Measurements from ENCODE around the gene RASGEF1B. TPM values are rescaled to one million over a fixed set of nuclear protein-coding genes. Genes with fewer than 3 reads are reported as not detected.
A peak's percentile ranks its signal among the peaks of the same experiment; 100 is the strongest.

Gene RASGEF1B
- total and polyA plus RNA-seq, 7 experiments from 2014 or later, result 1.1 to 82.5 (median 11.4) TPM

GRCh38 chr4:81471298-81471587, 464 bp downstream of the RASGEF1B start:
- no peak for DNase-seq
- Histone ChIP-seq H3K9me3 (ENCODE audit: control insufficient read depth in 2 of 3, low read length in 3 of 3) (no peaks in the 10 kb centered on the region), H3K4me1 (ENCODE audit: control insufficient read depth in 2 of 2, insufficient read depth in 2 of 2, low read length in 2 of 2) (peaks cover 13 to 18% of the 10 kb centered on the region in 2 donors), H3K36me3 (ENCODE audit: control insufficient read depth in 2 of 3, insufficient read depth in 3 of 3, low read length in 3 of 3) (peaks cover 0 to 6% (median 0%) of the 10 kb centered on the region in 3 experiments), H3K27me3 (ENCODE audit: control insufficient read depth in 2 of 2, insufficient read depth in 2 of 2, low read length in 2 of 2) (no peaks in the 10 kb centered on the region), H3K27ac (ENCODE audit: low read depth, low read length) (peak overlapping the region; percentile 96), H3K4me3 (ENCODE audit: low read length) (peak overlapping the region; percentile 96)
- H3K4me3 Mint-ChIP-seq, result peak overlapping the region; percentile 91 to 97 (median 95)
- H3K4me1 Mint-ChIP-seq, result peaks cover 31 to 52% (median 40%) of the 10 kb centered on the region in 7 donors
- intact Hi-C loops (cut with micrococcal nuclease), result loop anchor here (1.0 to 10.0 kb wide), 13 partner anchors 34 to 1984 kb away; partner anchors contain the start of genes ENOPH1 (in 1 of the 2), HELQ (in 1 of the 2), HNRNPD (in 1 of the 2) and HNRNPDL (in 1 of the 2)
- H3K36me3 Mint-ChIP-seq, result peaks cover 0 to 5% (median 0%) of the 10 kb centered on the region in 5 donors
- CTCF ChIA-PET, result interaction anchor here (0.7 to 7.4 kb wide), 8 partner anchors 13 to 374 kb away, joined by 3 to 99 read pairs (median 4); no protein-coding TSS in a partner anchor
- no peaks in the 10 kb centered on the region for H3K9me3 Mint-ChIP-seq
- peak overlapping the region; percentile 86 to 99 (median 97) for H3K27ac Mint-ChIP-seq
- POLR2A ChIA-PET, result interaction anchor here (0.5 to 5.4 kb wide), 19 partner anchors 13 to 958 kb away, joined by 3 to 59 read pairs (median 4); partner anchors contain the start of gene HNRNPDL
- no peak for ATAC-seq
- peaks cover 0 to 10% (median 0%) of the 10 kb centered on the region in 5 donors for H3K27me3 Mint-ChIP-seq

- Histone ChIP-seq H3K27ac (ENCODE audit: low read depth, low read length) (peak overlapping the region; percentile 96), H3K4me1 (ENCODE audit: control insufficient read depth in 2 of 2, insufficient read depth in 2 of 2, low read length in 2 of 2) (peaks cover 13 to 18% of the 10 kb centered on the region in 2 donors), H3K27me3 (ENCODE audit: control insufficient read depth in 2 of 2, insufficient read depth in 2 of 2, low read length in 2 of 2) (no peaks in the 10 kb centered on the region), H3K36me3 (ENCODE audit: control insufficient read depth in 2 of 3, insufficient read depth in 3 of 3, low read length in 3 of 3) (peaks cover 0 to 6% (median 0%) of the 10 kb centered on the region in 3 experiments), H3K4me3 (ENCODE audit: low read length) (peak overlapping the region; percentile 96), H3K9me3 (ENCODE audit: control insufficient read depth in 2 of 3, low read length in 3 of 3) (no peaks in the 10 kb centered on the region)
- ATAC-seq (peak; percentile 5), DNase-seq (peak; percentile 38 to 66 (median 52))
- Mint-ChIP-seq H3K9me3 (no peaks in the 10 kb centered on the region), H3K27me3 (peaks cover 0 to 8% (median 0%) of the 10 kb centered on the region in 5 donors), H3K36me3 (peaks cover 0 to 3% (median 0%) of the 10 kb centered on the region in 5 donors), H3K4me1 (peaks cover 31 to 52% (median 43%) of the 10 kb centered on the region in 7 donors), H3K27ac (peak overlapping the region; percentile 86 to 99 (median 97)), H3K4me3 (peak overlapping the region; percentile 91 to 97 (median 95))
- ChIA-PET CTCF (interaction anchor here (0.6 to 7.4 kb wide), 8 partner anchors 20 to 374 kb away, joined by 3 to 99 read pairs (median 3); no protein-coding TSS in a partner anchor), POLR2A (interaction anchor here (0.5 to 5.4 kb wide), 13 partner anchors 20 to 959 kb away, joined by 3 to 59 read pairs (median 3); partner anchors contain the start of gene HNRNPDL)
- intact Hi-C loops (cut with micrococcal nuclease), result loop anchor here (1.0 to 10.0 kb wide), 13 partner anchors 35 to 1984 kb away; partner anchors contain the start of genes ENOPH1 (in 1 of the 2), HELQ (in 1 of the 2), HNRNPD (in 1 of the 2) and HNRNPDL (in 1 of the 2)
Observed at GRCh38 chr4:81470456-81471297, 1.0 kb downstream of the RASGEF1B start.

- Histone ChIP-seq H3K4me1 (ENCODE audit: control insufficient read depth in 2 of 2, insufficient read depth in 2 of 2, low read length in 2 of 2) (peaks cover 13 to 18% of the 10 kb centered on the region in 2 donors), H3K27me3 (ENCODE audit: control insufficient read depth in 2 of 2, insufficient read depth in 2 of 2, low read length in 2 of 2) (no peaks in the 10 kb centered on the region), H3K9me3 (ENCODE audit: control insufficient read depth in 2 of 3, low read length in 3 of 3) (no peaks in the 10 kb centered on the region), H3K4me3 (ENCODE audit: low read length) (peak overlapping the region; percentile 96), H3K36me3 (ENCODE audit: control insufficient read depth in 2 of 3, insufficient read depth in 3 of 3, low read length in 3 of 3) (peaks cover 0 to 6% (median 0%) of the 10 kb centered on the region in 3 experiments), H3K27ac (ENCODE audit: low read depth, low read length) (peak overlapping the region; percentile 96)
- Mint-ChIP-seq H3K36me3 (peaks cover 0 to 4% (median 2%) of the 10 kb centered on the region in 5 donors), H3K4me3 (peak overlapping the region; percentile 91 to 97 (median 95)), H3K27me3 (peaks cover 0 to 8% (median 0%) of the 10 kb centered on the region in 5 donors), H3K9me3 (no peaks in the 10 kb centered on the region), H3K4me1 (peaks cover 28 to 50% (median 43%) of the 10 kb centered on the region in 7 donors), H3K27ac (peak overlapping the region; percentile 86 to 99 (median 97))
- DNase-seq (no peak), ATAC-seq (no peak)
- intact Hi-C loops (cut with micrococcal nuclease), result loop anchor here (2.0 to 10.0 kb wide), 12 partner anchors 179 to 1985 kb away; partner anchors contain the start of genes HELQ (in 1 of the 2), HNRNPD (in 1 of the 2), MRPS18C (in 1 of the 2) and PLAC8 (in 1 of the 2)
- POLR2A ChIA-PET, result interaction anchor here (0.6 to 5.4 kb wide), 6 partner anchors 21 to 815 kb away, joined by 3 to 59 read pairs (median 8); no protein-coding TSS in a partner anchor
- CTCF ChIA-PET, result interaction anchor here (0.6 to 7.4 kb wide), 6 partner anchors 21 to 375 kb away, joined by 3 to 99 read pairs (median 12); no protein-coding TSS in a partner anchor
Observed at GRCh38 chr4:81469781-81470455, 1.8 kb downstream of the RASGEF1B start.

- POLR2A ChIA-PET, result interaction anchor here (1.5 kb wide), 1 partner anchor 22 kb away, joined by 3 read pairs; no protein-coding TSS in a partner anchor
- Mint-ChIP-seq H3K9me3 (no peaks in the 10 kb centered on the region), H3K36me3 (peaks cover 0 to 4% (median 0%) of the 10 kb centered on the region in 5 donors), H3K4me3 (peak overlapping the region in 2 of 10 donors; percentile 14 to 97), H3K27ac (peak overlapping the region in 6 of 9 donors; percentile 10 to 99 (median 18)), H3K4me1 (peaks cover 28 to 61% (median 48%) of the 10 kb centered on the region in 7 donors), H3K27me3 (peaks cover 0 to 8% (median 0%) of the 10 kb centered on the region in 5 donors)
- intact Hi-C loops (cut with micrococcal nuclease), result loop anchor here (5.0 kb wide), 3 partner anchors 219 to 894 kb away; no protein-coding TSS in a partner anchor
- CTCF ChIA-PET, result interaction anchor here (0.6 to 7.4 kb wide), 6 partner anchors 22 to 798 kb away, joined by 3 to 99 read pairs (median 24); no protein-coding TSS in a partner anchor
- DNase-seq (no peak), ATAC-seq (no peak)
- Histone ChIP-seq H3K36me3 (ENCODE audit: control insufficient read depth in 2 of 3, insufficient read depth in 3 of 3, low read length in 3 of 3) (peaks cover 0 to 6% (median 0%) of the 10 kb centered on the region in 3 experiments), H3K4me1 (ENCODE audit: control insufficient read depth in 2 of 2, insufficient read depth in 2 of 2, low read length in 2 of 2) (peaks cover 13 to 18% of the 10 kb centered on the region in 2 donors), H3K4me3 (ENCODE audit: low read length) (no peak overlapping the region), H3K9me3 (ENCODE audit: control insufficient read depth in 2 of 3, low read length in 3 of 3) (no peaks in the 10 kb centered on the region), H3K27me3 (ENCODE audit: control insufficient read depth in 2 of 2, insufficient read depth in 2 of 2, low read length in 2 of 2) (no peaks in the 10 kb centered on the region), H3K27ac (ENCODE audit: low read depth, low read length) (no peak overlapping the region)
Observed at GRCh38 chr4:81468678-81469077, 3.0 kb downstream of the RASGEF1B start.

- intact Hi-C loops (cut with micrococcal nuclease), result loop anchor here (1.0 to 5.0 kb wide), 13 partner anchors 61 to 895 kb away; no protein-coding TSS in a partner anchor
- Mint-ChIP-seq H3K36me3 (peaks cover 0 to 4% (median 0%) of the 10 kb centered on the region in 5 donors), H3K27ac (peak overlapping the region in 2 of 9 donors; percentile 7 to 10), H3K27me3 (peaks cover 0 to 8% (median 0%) of the 10 kb centered on the region in 5 donors), H3K4me1 (peaks cover 23 to 61% (median 47%) of the 10 kb centered on the region in 7 donors), H3K4me3 (no peak overlapping the region), H3K9me3 (no peaks in the 10 kb centered on the region)
- DNase-seq (no peak), ATAC-seq (no peak)
- CTCF ChIA-PET, result interaction anchor here (0.7 to 7.4 kb wide), 25 partner anchors 9 to 803 kb away, joined by 3 to 99 read pairs (median 4); no protein-coding TSS in a partner anchor
- H3K4me3 ChIP-seq (ENCODE audit: low read length), result no peak overlapping the region
- POLR2A ChIA-PET, result interaction anchor here (1.3 to 1.6 kb wide), 3 partner anchors 23 to 377 kb away, joined by 3 to 6 read pairs (median 4); no protein-coding TSS in a partner anchor
- H3K9me3 ChIP-seq (ENCODE audit: control insufficient read depth in 2 of 3, low read length in 3 of 3), result no peaks in the 10 kb centered on the region
- no peaks in the 10 kb centered on the region for H3K27me3 ChIP-seq (ENCODE audit: control insufficient read depth in 2 of 2, insufficient read depth in 2 of 2, low read length in 2 of 2)
- peaks cover 10 to 11% of the 10 kb centered on the region in 2 donors for H3K4me1 ChIP-seq (ENCODE audit: control insufficient read depth in 2 of 2, insufficient read depth in 2 of 2, low read length in 2 of 2)
- H3K27ac ChIP-seq (ENCODE audit: low read depth, low read length), result no peak overlapping the region
- H3K36me3 ChIP-seq (ENCODE audit: control insufficient read depth in 2 of 3, insufficient read depth in 3 of 3, low read length in 3 of 3), result peaks cover 0 to 6% (median 0%) of the 10 kb centered on the region in 3 experiments
Observed at GRCh38 chr4:81467672-81467964, 4.1 kb downstream of the RASGEF1B start.

Measured in naive thymus-derived CD4-positive, alpha-beta T cell (primary cell).